Stimulated activated memory B cell treated with anti-CD40 and anti-IgM and Interleukin-4, amounts not matched to agents 10 μg/mL and 1 μg/mL and 100 μg/mL, for 72 hours (primary cell): ENCODE results near the gene COTL1.
"Not testable (repeated sequence)": the region's sequence is repeated elsewhere in the genome, so short reads cannot be mapped to it uniquely, and the experiment has no call there.

Source experiments
- ATAC-seq: fragments of 150-1000 bp; cut with Tn5 transposase; 2 replicates; pipeline ENCODE4 v1.10.0; 2021
- H3K27ac Mint-ChIP-seq: one replicate; pipeline ENCODE4 v1.8.0; 2022; ENCODE audit warnings: mild to moderate bottlenecking, mixed read lengths
- H3K27me3 Mint-ChIP-seq: one replicate; pipeline ENCODE4 v1.8.0; 2022; ENCODE audit warnings: mixed read lengths
- H3K36me3 Mint-ChIP-seq: one replicate; pipeline ENCODE4 v1.8.0; 2022; ENCODE audit warnings: mixed read lengths
- H3K4me1 Mint-ChIP-seq: one replicate; pipeline ENCODE4 v1.8.0; 2022; ENCODE audit warnings: mixed read lengths
- H3K4me3 Mint-ChIP-seq: one replicate; pipeline ENCODE4 v1.8.0; 2022; ENCODE audit warnings: mild to moderate bottlenecking, moderate library complexity, mixed read lengths
- H3K9me3 Mint-ChIP-seq: one replicate; pipeline ENCODE4 v1.8.0; 2022; ENCODE audit warnings: mixed read lengths

COTL1 gene

GRCh38 chr16:84518804-84519341 lies 99.0 kb downstream of the COTL1 start:
- no peak overlapping the region for H3K27ac Mint-ChIP-seq
- H3K4me3 Mint-ChIP-seq: no peak overlapping the region
- H3K27me3 Mint-ChIP-seq: no peaks in the 10 kb centered on the region
- ATAC-seq: no peak
- no peaks in the 10 kb centered on the region for H3K9me3 Mint-ChIP-seq
- no peaks in the 10 kb centered on the region for H3K36me3 Mint-ChIP-seq
- peaks cover 18% of the 10 kb centered on the region for H3K4me1 Mint-ChIP-seq

DNA sequence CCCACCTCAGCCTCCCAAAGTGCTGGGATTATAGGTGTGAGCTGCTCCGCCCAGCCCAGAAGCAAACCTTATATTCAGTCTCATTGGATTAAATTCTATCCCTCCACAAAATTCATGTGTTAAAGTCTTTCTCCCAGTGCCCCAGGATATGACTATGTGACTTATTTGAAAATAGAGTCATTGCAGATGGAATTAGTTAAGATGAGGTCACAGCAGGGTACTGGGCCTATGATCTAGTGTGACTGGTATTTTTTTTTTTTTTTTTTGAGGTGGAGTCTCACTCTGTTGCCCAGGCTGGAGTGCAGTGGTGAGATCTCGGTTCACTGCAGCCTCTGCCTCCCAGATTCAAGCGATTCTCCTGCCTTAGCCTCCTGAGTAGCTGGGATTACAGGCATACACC lies 99.7 kb downstream of the COTL1 start:
- H3K27me3 Mint-ChIP-seq, H3K4me3 Mint-ChIP-seq, ATAC-seq, H3K9me3 Mint-ChIP-seq, H3K36me3 Mint-ChIP-seq, H3K27ac Mint-ChIP-seq: not testable (repeated sequence)
- H3K4me1 Mint-ChIP-seq: peaks cover 24% of the 10 kb centered on the region

DNA sequence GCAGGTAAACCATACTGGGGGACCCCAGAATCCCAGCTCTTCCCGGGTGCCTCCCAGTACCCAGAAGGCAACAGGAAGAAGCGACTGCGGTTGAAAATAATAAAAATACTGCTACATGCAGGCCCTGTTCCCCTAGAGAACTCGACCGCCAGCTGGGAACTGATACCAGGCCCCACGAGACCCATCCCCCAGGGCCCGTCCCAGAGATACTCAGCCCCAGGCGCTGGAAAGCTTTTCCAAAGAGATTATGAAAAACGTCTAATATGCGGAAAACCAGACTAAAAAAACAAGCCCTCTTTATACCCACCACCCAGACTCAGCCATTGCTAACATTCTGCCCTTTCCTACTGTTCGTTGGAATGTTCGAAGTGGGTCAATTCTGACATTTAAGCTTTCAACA lies 100.5 kb downstream of the COTL1 start:
- H3K27ac Mint-ChIP-seq: peak overlapping the region; percentile 94
- peaks cover 27% of the 10 kb centered on the region for H3K4me1 Mint-ChIP-seq
- ATAC-seq: no peak
- no peaks in the 10 kb centered on the region for H3K9me3 Mint-ChIP-seq
- no peaks in the 10 kb centered on the region for H3K36me3 Mint-ChIP-seq
- H3K27me3 Mint-ChIP-seq: no peaks in the 10 kb centered on the region
- H3K4me3 Mint-ChIP-seq: no peak overlapping the region
